ENCODE results near the gene LYRM1.
"Not testable (repeated sequence)": the region's sequence is repeated elsewhere in the genome, so short reads cannot be mapped to it uniquely, and the experiment has no call there.

LYRM1 gene

GRCh38 chr16:20918486-20919239 is 18.1 kb downstream of the LYRM1 start:
- no peak overlapping the region for H3K4me3 ChIP-seq (ENCODE audit: low read depth, low read length)
- DNase-seq (ENCODE audit: low read depth): peak; percentile 73
- no peak for TF ChIP-seq CTCF (conservative IDR thresholded peaks at IDR 0.05; ENCODE audit: low read depth, low read length)

- H3K4me3 ChIP-seq (ENCODE audit: low read depth, low read length): no peak overlapping the region
- no peak for DNase-seq (ENCODE audit: low read depth)
- TF ChIP-seq CTCF (conservative IDR thresholded peaks at IDR 0.05; ENCODE audit: low read depth, low read length): no peak
Measured at GRCh38 chr16:20920091-20920490, 19.5 kb downstream of the LYRM1 start.

GRCh38 chr16:20920799-20921198 is 20.2 kb downstream of the LYRM1 start:
- DNase-seq (ENCODE audit: low read depth): no peak
- H3K4me3 ChIP-seq (ENCODE audit: low read depth, low read length): no peak overlapping the region
- no peak for TF ChIP-seq CTCF (conservative IDR thresholded peaks at IDR 0.05; ENCODE audit: low read depth, low read length)

- H3K4me3 ChIP-seq (ENCODE audit: low read depth, low read length): no peak overlapping the region
- no peak for DNase-seq (ENCODE audit: low read depth)
- no peak for TF ChIP-seq CTCF (conservative IDR thresholded peaks at IDR 0.05; ENCODE audit: low read depth, low read length)
Measured at GRCh38 chr16:20923876-20924275, 23.3 kb downstream of the LYRM1 start.

GRCh38 chr16:20925751-20926150 is 25.2 kb downstream of the LYRM1 start:
- DNase-seq (ENCODE audit: low read depth): no peak
- TF ChIP-seq CTCF (conservative IDR thresholded peaks at IDR 0.05; ENCODE audit: low read depth, low read length): no peak

GRCh38 chr16:20928774-20929411 is 28.3 kb downstream of the LYRM1 start:
- no peak overlapping the region for H3K4me3 ChIP-seq (ENCODE audit: low read depth, low read length)
- no peak for TF ChIP-seq CTCF (conservative IDR thresholded peaks at IDR 0.05; ENCODE audit: low read depth, low read length)
- DNase-seq (ENCODE audit: low read depth): no peak

More at GRCh38 chr16:20925751-20926150, 25.2 kb downstream of the LYRM1 start:
- H3K4me3 ChIP-seq (ENCODE audit: low read depth, low read length): no peak overlapping the region

- H3K4me3 ChIP-seq (ENCODE audit: low read depth, low read length): not testable (repeated sequence)
- peak; percentile 34 for DNase-seq (ENCODE audit: low read depth)
Measured at GRCh38 chr16:20929676-20930364, 29.2 kb downstream of the LYRM1 start.
